Muscle of back (tissue), 11 donors: ENCODE results near the gene NCAPD3. TPM values are rescaled to one million over a fixed set of nuclear protein-coding genes. Genes with fewer than 3 reads are reported as not detected.
A peak's percentile ranks its signal among the peaks of the same experiment; 100 is the strongest.

Source experiments
- DNase-seq, 3 donors: peaks; one replicate each; pipeline versions ENCODE4 v3.0.0 to v3.0.0-alpha.2; 2013
- polyA plus RNA-seq, 10 donors: library from polyadenylated mRNA; unstranded; fragments of 120-200 nt; gene quantifications; one replicate each; pipeline ENCODE4 v1.2.1, GENCODE V29; 2013; ENCODE audit not compliant: insufficient read length in 10 of 10

The NCAPD3 gene
- polyA plus RNA-seq, 10 donors: 11.3 to 19.8 (median 15.8) TPM

DNA sequence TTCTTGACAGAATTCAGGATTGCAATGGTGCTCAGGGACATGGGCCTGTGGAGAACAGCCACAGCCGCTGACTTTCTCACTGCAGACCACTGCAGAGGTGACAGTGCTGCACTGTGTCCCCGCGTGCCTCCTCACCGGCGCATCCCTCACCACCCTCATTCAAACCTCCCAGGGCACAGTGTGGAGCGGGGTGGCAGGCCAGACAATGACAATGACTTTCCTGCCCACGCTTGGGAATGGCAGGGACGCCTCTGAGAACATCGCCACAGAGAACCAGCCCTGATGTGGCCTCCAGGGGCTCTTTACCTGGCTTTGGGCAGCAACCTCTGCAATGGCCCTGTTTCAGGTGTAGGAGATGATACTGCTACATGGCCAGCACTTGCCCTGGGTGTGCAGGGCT lies 65.7 kb downstream of the NCAPD3 start:
- no peak for DNase-seq

DNA sequence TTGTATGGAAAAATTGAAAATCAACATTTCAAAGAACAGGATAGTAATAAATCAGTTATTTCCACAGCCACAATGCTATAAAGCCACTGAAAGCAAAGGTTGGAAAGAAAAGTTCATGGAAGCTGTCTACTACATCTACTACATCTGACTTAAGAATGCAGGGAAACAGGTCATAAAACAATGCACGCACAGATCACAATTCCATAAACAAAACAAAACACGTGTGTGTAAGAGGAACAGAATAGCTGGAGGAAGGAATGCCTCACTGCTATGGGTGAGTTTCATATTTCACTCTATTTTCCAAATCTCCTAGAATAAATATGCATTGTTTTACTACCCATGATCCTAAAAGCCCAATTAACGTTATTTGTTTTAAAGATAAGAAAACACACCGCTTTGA lies 66.3 kb downstream of the NCAPD3 start:
- no peak for DNase-seq

- no peak for DNase-seq
Measured at GRCh38 chr11:134155946-134156865, 67.6 kb downstream of the NCAPD3 start.

DNA sequence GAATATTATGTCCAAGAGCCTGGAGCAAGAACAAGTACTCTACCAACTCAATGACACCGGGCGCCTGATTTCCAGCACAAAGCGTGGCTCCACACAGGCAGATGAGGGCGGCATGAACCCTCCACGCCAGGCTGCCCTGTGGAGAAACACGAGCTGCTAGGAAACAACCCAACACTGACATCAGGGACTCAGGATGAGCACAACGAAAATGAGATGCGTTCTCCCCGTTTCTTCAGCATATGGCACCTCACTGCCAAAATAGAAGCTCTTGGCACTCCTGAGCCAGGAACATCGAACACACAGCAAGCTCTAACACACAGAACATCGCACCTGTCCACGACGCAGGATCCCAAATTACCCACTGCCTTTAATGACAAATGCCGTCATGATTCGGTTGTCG lies 68.3 kb downstream of the NCAPD3 start:
- DNase-seq: no peak

DNA sequence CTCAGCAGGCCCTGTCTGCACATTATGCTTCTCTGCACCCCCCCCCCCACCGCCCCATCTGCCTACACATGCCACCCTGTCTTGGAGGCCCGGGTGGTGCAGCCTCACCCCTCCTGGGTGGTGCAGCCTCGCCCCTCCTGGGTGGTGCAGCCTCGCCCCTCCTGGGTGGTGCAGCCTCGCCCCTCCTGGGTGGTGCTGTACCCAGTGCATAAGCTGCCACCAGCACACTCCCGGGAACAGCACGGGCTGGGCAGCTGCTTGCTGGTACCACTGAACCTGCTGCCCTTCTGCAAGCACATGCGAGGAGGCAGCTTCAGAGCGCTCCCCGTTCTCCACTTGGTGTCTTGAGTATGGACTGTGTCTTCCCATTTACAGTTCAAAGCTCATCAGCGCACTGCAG lies 69.3 kb downstream of the NCAPD3 start:
- no peak for DNase-seq

DNA sequence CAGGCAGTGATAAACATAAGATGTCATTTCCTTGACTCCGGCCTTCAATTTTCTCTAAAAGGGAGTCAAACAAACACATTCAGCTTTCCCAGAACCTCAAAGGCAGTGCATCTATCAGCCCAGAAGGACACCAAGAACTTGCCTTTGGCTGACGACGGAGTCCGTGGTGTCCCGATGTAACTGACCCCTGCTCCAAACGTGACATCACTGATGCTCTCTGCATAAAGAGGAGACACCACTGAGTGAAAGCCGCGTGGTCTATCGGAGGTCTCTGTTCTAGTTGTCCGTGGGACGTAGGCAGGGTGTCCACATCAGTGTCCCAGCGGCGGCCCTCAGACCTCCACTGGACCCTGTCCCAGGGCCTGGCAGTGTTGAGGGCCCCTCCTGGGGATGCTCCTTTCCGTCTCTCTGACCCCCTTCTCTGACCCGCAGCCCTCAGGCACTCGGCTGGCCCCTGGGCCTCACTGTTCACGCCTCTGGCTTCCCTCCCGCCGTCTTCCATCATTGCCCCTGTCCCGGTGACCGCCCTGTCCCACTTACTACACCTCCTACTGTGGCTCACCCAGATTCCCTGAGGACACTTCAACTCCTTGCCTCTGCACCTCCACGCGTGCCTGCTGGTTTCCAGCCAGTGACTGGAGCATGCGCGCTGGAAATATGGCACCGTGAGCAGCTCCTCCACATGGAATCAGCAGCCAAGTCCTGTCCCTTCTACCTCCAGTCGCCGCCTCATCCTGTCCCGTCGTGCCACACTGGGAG lies 70.4 kb downstream of the NCAPD3 start:
- DNase-seq: no peak

DNA sequence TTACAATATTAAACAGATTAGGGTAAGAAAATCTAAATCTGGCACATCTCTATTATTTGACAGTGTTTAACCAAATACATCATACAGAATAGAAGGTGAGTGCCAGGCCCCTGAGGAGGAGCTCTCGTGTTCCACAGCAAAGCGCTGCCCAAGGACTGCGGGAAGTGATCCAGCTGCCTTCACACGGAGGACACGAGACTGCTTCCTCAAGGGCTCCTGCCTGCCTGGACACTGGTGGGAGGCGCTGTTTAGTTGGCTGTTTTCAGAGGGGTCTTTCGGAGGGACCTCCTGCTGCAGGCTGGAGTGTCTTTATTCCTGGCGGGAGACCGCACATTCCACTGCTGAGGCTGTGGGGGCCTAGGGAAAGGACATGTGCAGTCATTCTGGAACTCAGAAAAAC lies 71.1 kb downstream of the NCAPD3 start:
- DNase-seq: no peak

DNA sequence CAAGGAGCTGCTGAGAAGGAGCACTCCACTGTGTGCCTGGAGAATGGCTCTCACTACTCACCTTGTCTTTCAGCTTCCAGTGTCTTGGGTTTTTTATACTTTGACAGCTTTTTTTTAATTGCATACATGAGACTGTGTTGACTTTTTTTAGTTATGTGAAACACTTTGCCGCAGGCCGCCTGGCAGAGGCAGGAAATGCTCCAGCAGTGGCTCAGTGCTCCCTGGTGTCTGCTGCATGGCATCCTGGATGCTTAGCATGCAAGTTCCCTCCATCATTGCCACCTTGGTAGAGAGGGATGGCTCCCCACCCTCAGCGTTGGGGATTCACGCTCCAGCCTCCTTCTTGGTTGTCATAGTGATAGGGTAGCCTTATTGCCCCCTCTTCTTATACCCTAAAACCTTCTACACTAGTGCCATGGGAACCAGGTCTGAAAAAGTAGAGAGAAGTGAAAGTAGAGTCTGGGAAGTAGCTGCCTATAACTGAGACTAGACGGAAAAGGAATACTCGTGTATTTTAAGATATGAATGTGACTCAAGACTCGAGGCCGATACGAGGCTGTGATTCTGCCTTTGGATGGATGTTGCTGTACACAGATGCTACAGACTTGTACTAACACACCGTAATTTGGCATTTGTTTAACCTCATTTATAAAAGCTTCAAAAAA lies 72.6 kb downstream of the NCAPD3 start:
- DNase-seq: no peak

DNA sequence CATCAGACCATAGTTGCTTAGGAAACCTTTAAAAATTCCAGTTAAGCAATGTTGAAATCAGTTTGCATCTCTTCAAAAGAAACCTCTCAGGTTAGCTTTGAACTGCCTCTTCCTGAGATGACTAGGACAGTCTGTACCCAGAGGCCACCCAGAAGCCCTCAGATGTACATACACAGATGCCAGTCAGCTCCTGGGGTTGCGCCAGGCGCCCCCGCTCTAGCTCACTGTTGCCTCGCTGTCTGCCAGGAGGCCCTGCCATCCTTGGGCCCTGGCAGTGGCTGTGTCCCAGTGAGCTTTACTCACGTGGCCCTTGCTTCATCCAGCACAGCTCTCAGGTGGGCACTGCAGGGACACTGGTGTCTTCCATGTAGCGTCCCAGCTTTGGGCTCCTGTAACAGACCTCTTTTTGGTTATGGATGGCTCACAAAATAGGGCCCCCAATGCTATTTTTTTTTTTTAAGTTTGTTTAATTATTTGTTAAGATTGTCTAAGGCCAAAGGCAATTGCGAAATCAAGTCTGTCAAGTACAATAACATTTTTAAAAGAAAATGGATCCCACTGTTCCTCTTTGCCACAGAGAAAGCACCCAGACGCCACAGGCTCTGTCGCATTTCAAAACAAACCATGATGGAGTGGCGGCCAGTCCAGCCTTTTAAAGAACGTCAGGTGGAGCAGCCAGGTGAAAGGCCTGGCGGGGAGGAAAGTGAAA lies 73.4 kb downstream of the NCAPD3 start:
- no peak for DNase-seq

DNA sequence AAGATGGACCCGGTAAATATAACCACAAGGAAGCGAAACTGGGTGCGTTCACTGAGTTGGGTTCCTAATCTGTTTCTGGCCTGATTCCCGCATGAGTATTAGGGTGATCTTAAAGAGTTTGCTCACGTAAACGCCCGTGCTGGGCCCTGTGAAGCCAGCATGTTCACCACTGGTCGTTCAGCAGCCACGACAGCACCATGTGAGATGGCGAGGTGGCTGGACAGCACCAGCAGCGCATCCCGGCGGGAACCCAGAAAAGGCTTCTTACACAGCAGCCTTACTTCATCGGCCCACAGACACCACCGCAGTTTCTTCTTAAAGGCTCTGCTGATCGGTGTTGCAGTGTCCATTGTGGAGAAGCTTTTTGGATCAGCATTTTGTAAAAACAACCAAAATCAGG lies 74.4 kb downstream of the NCAPD3 start:
- DNase-seq: no peak

- no peak for DNase-seq
Measured at GRCh38 chr11:134146598-134146997, 77.2 kb downstream of the NCAPD3 start.

- no peak for DNase-seq
Measured at GRCh38 chr11:134145715-134146114, 78.1 kb downstream of the NCAPD3 start.

GRCh38 chr11:134144744-134145143 lies 79.0 kb downstream of the NCAPD3 start:
- no peak for DNase-seq

DNA sequence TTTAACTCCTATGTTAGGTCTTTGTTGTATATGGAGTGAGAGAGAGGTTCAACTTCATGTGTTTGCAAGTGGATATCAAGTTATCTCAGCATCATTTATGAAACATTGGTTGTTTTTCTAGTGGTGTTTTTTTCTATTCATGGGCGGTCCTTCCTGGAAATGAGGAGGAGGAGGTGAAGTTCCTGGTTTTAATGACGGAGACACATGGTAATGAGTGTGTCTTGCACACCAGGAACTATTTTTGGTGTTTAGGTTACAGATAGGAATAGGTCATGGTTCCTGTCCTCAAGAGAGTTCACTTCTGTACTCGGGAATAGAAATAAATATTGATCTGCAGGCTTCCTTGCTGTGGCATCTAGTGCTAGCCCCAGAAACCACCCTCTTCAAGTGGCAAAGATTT lies 80.0 kb downstream of the NCAPD3 start:
- no peak for DNase-seq

GRCh38 chr11:134142536-134142935 lies 81.2 kb downstream of the NCAPD3 start:
- no peak for DNase-seq

DNA sequence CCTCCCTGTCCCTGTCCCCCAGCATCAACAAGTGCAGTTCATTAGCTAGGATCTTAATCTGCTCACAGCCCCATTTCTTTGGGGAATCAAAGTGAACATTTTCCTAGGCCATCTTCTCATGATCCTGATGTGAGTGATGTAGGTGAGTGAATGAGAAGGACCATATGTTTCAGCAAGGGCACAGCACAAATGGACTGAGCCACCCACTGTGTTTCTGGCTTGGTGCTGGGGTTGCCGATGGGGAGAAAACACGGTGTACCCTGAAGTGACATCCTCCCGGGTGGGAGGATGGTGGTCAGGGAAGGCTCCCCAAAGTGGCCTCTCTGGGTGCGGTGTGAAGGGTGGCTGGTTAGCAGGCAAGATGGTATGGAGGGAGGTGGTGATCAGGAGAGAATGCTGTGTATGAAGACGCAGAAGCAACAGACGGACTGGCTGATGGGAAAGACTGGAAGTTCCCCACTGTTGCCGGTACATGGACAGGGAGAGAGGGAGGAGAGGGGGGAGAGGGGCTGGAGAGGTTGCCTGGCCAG lies 82.7 kb downstream of the NCAPD3 start:
- no peak for DNase-seq

- peak; percentile 78 to 92 (median 85) for DNase-seq
Measured at GRCh38 chr11:134139873-134140331, 83.9 kb downstream of the NCAPD3 start.

DNA sequence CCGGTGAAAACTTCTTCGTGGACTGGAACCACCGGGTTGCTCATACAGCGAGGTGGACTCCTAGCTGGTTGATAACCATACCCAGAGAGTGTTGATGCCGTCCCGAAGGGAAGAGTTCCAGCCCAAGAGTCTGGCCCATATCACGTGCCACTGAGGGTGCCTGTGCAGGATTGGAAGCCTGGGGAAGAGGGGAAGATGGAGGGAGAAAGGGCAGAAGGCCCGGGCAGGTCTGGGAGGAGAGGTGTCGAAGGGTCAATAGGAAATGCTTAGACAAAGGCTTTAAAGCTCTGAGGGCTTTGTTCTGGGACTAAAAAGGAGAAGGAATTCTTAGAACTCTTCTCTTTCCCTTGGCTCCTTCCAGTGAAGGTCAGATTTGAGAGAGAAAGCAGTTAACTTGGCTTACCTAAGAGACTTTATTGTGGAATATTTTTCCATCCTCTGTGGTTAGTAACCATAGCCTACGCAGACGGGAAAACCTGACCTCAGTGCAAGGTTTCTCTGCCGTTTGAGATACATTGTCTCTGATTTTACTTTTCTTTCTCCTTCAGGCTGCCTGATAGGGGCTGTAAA lies 84.4 kb downstream of the NCAPD3 start:
- no peak for DNase-seq

- no peak for DNase-seq
Measured at GRCh38 chr11:134138376-134138775, 85.4 kb downstream of the NCAPD3 start.

DNA sequence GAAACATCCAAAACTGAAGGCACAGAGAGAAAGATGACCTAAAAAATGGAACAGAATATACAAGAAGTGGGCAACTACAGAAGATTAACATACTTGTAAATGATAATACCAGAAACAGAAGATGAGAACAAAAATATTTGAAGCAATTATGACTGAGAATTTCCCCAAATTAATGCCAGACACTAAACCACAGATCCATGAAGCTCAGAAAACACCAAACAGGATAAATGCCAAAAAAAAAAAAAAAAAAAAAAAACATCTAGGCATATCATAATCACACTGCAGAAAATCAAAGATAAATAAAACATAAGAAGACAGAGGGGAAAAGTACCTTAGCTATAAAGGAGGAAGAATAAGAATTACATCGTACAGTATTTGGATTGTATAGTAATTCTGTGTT lies 89.6 kb downstream of the NCAPD3 start:
- no peak for DNase-seq

DNA sequence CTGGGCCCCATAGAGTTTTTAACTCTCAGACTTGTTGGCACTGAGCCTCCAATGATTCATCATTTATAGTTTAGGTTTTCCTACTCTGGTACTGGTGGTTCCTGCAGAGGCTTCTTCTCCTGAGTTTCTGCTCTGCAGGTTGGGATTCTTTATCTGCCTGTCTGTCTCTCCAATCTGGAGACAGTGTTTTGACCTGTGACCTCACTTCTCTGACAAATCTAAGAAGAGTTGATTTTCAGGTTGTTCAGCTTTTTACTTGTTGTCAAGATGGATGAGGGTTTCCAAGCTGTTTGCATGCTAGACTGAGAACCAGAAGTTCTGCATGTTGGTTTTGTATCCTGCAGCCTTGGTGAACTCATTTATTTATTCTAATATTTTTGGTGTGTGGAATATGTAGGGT lies 91.0 kb downstream of the NCAPD3 start:
- DNase-seq: no peak
